HepG2 (cell line): ENCODE results near the gene PARVB. TPM values are rescaled to one million over a fixed set of nuclear protein-coding genes. Genes with fewer than 3 reads are reported as not detected.

Source experiments
- ATAC-seq: fragments of 200-7000 bp; cut with Tn5 transposase; 3 replicates; pipeline ENCODE4 v1.9.1; 2020; ENCODE audit warnings: mild to moderate bottlenecking, moderate library complexity
- BruUV-seq: library from RNA; stranded (reverse); fragments of 400-500 nt; replicated peaks from 2 replicates; lab custom pipeline; 2021; lab: Mats Ljungman, UMichigan
- CTCF ChIA-PET: fragments of 300-600 bp; formaldehyde crosslinking; extraction: SDS; loops from one replicate; lab custom pipeline; 2021; ENCODE audit warnings: low total read pairs, inconsistent platforms, low intra/inter-chr PET ratio; lab: Yijun Ruan, JAX
- POLR2A ChIA-PET: fragments of 350-600 bp; sonication (Branson Sonifier 250); formaldehyde crosslinking; loops from one replicate; lab custom pipeline; 2020; ENCODE audit warnings: antibody characterized with exemption, inconsistent platforms; lab: Yijun Ruan, JAX
- DNase-seq: peaks from one replicate; pipeline ENCODE4 v3.0.0-alpha.2; 2015; ENCODE audit warnings: low spot score
- FAIRE-seq: peaks from 3 replicates; lab custom pipeline; 2011; peaks lifted over from hg19 to GRCh38; lab: Jason Lieb, UNC
- H2AFZ ChIP-seq: one replicate; pipeline ENCODE4 v1.6.1; 2011; ENCODE audit warnings: low read length, inconsistent platforms
- H3K27ac ChIP-seq: fragments of 300-600 bp; 3 replicates; pipeline ENCODE4 v1.8.0; 2011; ENCODE audit warnings: mixed run types, mild to moderate bottlenecking, mixed read lengths, low read length, inconsistent platforms; ENCODE audit not compliant: insufficient read depth; ENCODE audit errors: extremely low read length
- H3K27me3 ChIP-seq, 2 experiments: fragments of 200-600 bp in 1 of 2; 2 replicates in 1 of 2; 3 replicates in 1 of 2; pipeline versions ENCODE4 v1.6.0 to v1.8.0; 2011; ENCODE audit warnings: low read length in 2 of 2, mild to moderate bottlenecking in 2 of 2, moderate library complexity in 2 of 2, inconsistent platforms in 1 of 2; ENCODE audit not compliant: insufficient read depth in 2 of 2, control insufficient read depth in 1 of 2
- H3K36me3 ChIP-seq, 2 experiments: fragments of 200-600 bp in 1 of 2; replicated peaks in 1 of 2; 2 replicates in 1 of 2; 3 replicates in 1 of 2; pipeline versions ENCODE4 v1.5.1 to v1.8.0; 2011; ENCODE audit warnings: low read length in 2 of 2, inconsistent platforms in 1 of 2; ENCODE audit not compliant: insufficient read depth in 2 of 2, control insufficient read depth in 1 of 2
- H3K4me1 ChIP-seq: 2 replicates; pipeline ENCODE4 v1.5.1; 2012; ENCODE audit warnings: low read length, inconsistent platforms; ENCODE audit not compliant: insufficient read depth
- H3K4me2 ChIP-seq: 2 replicates; pipeline ENCODE4 v1.6.0; 2011; ENCODE audit warnings: low read depth, low read length, inconsistent platforms
- H3K4me3 ChIP-seq, 3 experiments: fragments of 200-600 bp in 1 of 3; sonication (generic), shearing (Covaris generic) in 1 of 3; replicated peaks in 1 of 3; 2 replicates each; pipeline ENCODE4 v1.5.1; 2011 to 2016; ENCODE audit warnings: low read length in 3 of 3, inconsistent platforms in 2 of 3, low read depth in 2 of 3, mild to moderate bottlenecking in 2 of 3, control low read depth in 1 of 3, mixed read lengths in 1 of 3; ENCODE audit not compliant: insufficient read depth in 1 of 3
- H3K79me2 ChIP-seq: one replicate; pipeline ENCODE4 v1.6.1; 2011; ENCODE audit warnings: low read length, inconsistent platforms; ENCODE audit not compliant: insufficient read depth
- H3K9ac ChIP-seq: 2 replicates; pipeline ENCODE4 v1.6.0; 2011; ENCODE audit warnings: mild to moderate bottlenecking, low read depth, low read length, inconsistent platforms; ENCODE audit not compliant: insufficient read depth
- H3K9me3 ChIP-seq: 2 replicates; pipeline ENCODE4 v1.5.1; 2012; ENCODE audit warnings: mild to moderate bottlenecking, low read length
- H4K20me1 ChIP-seq: 2 replicates; pipeline ENCODE4 v1.6.0; 2011; ENCODE audit warnings: inconsistent platforms, mild to moderate bottlenecking, low read length, moderate library complexity; ENCODE audit not compliant: insufficient read depth
- DZIP1 ChIP-seq: sonication (generic); formaldehyde crosslinking; IDR thresholded peaks from 2 replicates; pipeline ENCODE4 v1.5.0; 2020; ENCODE audit warnings: mild to moderate bottlenecking, missing genetic modification reagents
- GLI4 ChIP-seq: sonication (generic); formaldehyde crosslinking; IDR thresholded peaks from 2 replicates; pipeline ENCODE4 v1.5.1; 2020; ENCODE audit warnings: missing genetic modification reagents, mild to moderate bottlenecking, moderate library complexity, borderline replicate concordance
- HNRNPL ChIP-seq: fragments of 200-400 bp; formaldehyde crosslinking; IDR thresholded peaks from 2 replicates; pipeline ENCODE4 v1.6.1; 2017; ENCODE audit warnings: mild to moderate bottlenecking, low read depth, low read length
- MZF1 ChIP-seq: sonication (generic); formaldehyde crosslinking; IDR thresholded peaks from 2 replicates; pipeline ENCODE4 v1.8.1; 2023; ENCODE audit warnings: mild to moderate bottlenecking, missing genetic modification reagents, borderline replicate concordance
- NPAS2 ChIP-seq: sonication (generic); formaldehyde crosslinking; IDR thresholded peaks from 2 replicates; pipeline ENCODE4 v1.8.0; 2022; ENCODE audit warnings: mild to moderate bottlenecking, missing genetic modification reagents, borderline replicate concordance
- RCOR2 ChIP-seq: IDR thresholded peaks from 2 replicates; pipeline ENCODE4 v1.6.1; 2016; ENCODE audit warnings: missing biosample characterization, missing genetic modification reagents
- RNF2 ChIP-seq: fragments of 450-650 bp; conservative IDR thresholded peaks from 2 replicates; pipeline ENCODE4 v1.6.1; 2016; ENCODE audit warnings: low read depth
- SP1 ChIP-seq, 2 experiments: fragments of 450-650 bp in 1 of 2; sonication (generic) in 1 of 2; formaldehyde crosslinking in 1 of 2; IDR thresholded peaks; 2 replicates each; pipeline versions ENCODE4 v1.4.0 to v1.6.1; 2016 to 2020; ENCODE audit warnings: missing genetic modification reagents in 1 of 2
- SRSF9 ChIP-seq: fragments of 200-400 bp; formaldehyde crosslinking; IDR thresholded peaks from 2 replicates; pipeline ENCODE4 v1.6.1; 2018; ENCODE audit warnings: borderline replicate concordance, mild to moderate bottlenecking, low read depth, low read length; ENCODE audit not compliant: insufficient read depth, poor library complexity, severe bottlenecking
- TBX2 ChIP-seq: sonication (generic); formaldehyde crosslinking; IDR thresholded peaks from 2 replicates; pipeline ENCODE4 v1.5.0; 2020; ENCODE audit warnings: missing genetic modification reagents, mild to moderate bottlenecking, borderline replicate concordance
- ZNF17 ChIP-seq: sonication (generic); formaldehyde crosslinking; IDR thresholded peaks from 2 replicates; pipeline ENCODE4 v1.5.0; 2020; ENCODE audit warnings: mild to moderate bottlenecking, missing genetic modification reagents
- ZNF205 ChIP-seq: IDR thresholded peaks from 2 replicates; pipeline ENCODE4 v1.6.1; 2018; ENCODE audit warnings: missing biosample characterization, missing genetic modification reagents
- ZNF24 ChIP-seq: fragments of 450-650 bp; IDR thresholded peaks from 2 replicates; pipeline ENCODE4 v1.6.1; 2017; ENCODE audit warnings: antibody characterized with exemption, mild to moderate bottlenecking
- ZNF772 ChIP-seq: sonication (generic); formaldehyde crosslinking; IDR thresholded peaks from 2 replicates; pipeline ENCODE4 v1.5.0; 2020; ENCODE audit warnings: mild to moderate bottlenecking, missing genetic modification reagents
- ZNF773 ChIP-seq: sonication (generic); formaldehyde crosslinking; IDR thresholded peaks from 2 replicates; pipeline ENCODE4 v1.4.0; 2020; ENCODE audit warnings: missing genetic modification reagents, borderline replicate concordance
- ZSCAN12 ChIP-seq: sonication (generic); formaldehyde crosslinking; IDR thresholded peaks from 2 replicates; pipeline ENCODE4 v1.9.0; 2021; ENCODE audit warnings: mild to moderate bottlenecking, missing genetic modification reagents
- ZUFSP ChIP-seq: sonication (generic); formaldehyde crosslinking; IDR thresholded peaks from 2 replicates; pipeline ENCODE4 v1.9.0; 2021; ENCODE audit warnings: missing genetic modification reagents, mild to moderate bottlenecking, borderline replicate concordance
- ZXDC ChIP-seq: sonication (generic); formaldehyde crosslinking; IDR thresholded peaks from 2 replicates; pipeline ENCODE4 v1.5.0; 2020; ENCODE audit warnings: mild to moderate bottlenecking, missing genetic modification reagents
- WGBS: methylation state at CpG from one replicate; pipeline ENCODE4 v1.1.6; 2017; ENCODE audit warnings: low lambda C conversion rate; 5-methylcytosine and 5-hydroxymethylcytosine counted together
- in situ Hi-C: cut with HindIII; loops from 2 replicates; pipeline ENCODE4 v1.10.0; 2017; ENCODE audit warnings: low pct_unique_long_range_greater_than_20kb; ENCODE audit not compliant: extremely low pct_ligation_motif_present
- intact Hi-C: fragments of 100-400 bp; cut with micrococcal nuclease; formaldehyde crosslinking; loops from one replicate; pipeline ENCODE4 v1.10.0; 2022; ENCODE audit not compliant: unreplicated experiment
- polyA plus RNA-seq, 8 experiments: library from polyadenylated mRNA; depleted of rRNA in 3 of 8; stranded (reverse) in 7 of 8; unstranded in 1 of 8; fragments of >200 nt; fragmentation: Illumina TruSeq in 4 of 8; extraction: Trizol in 4 of 8; gene quantifications; 2 replicates each; pipeline versions ENCODE4 v1.2.1 to v1.2.3, GENCODE V29; 2011 to 2016; ENCODE audit warnings: low read depth in 4 of 8, missing spikeins in 1 of 8, mixed read lengths in 1 of 8; ENCODE audit not compliant: insufficient read depth in 1 of 8
- total RNA-seq, 5 experiments: library from RNA; depleted of rRNA; stranded (reverse); fragments of >200 nt; fragmentation: Illumina TruSeq; extraction: Trizol; gene quantifications; 2 replicates each; pipeline ENCODE4 v1.2.3, GENCODE V29; 2016; ENCODE audit warnings: low read depth in 1 of 5

Gene PARVB
- total and polyA plus RNA-seq, 2 of the 13 experiments (the other 11 are each of a cell fraction or from before 2014, with no cell fraction given) = 0.11 to 0.15 TPM

- in situ Hi-C loops (loop anchor here (5.0 kb wide), 2 partner anchors 90 to 540 kb away; no protein-coding TSS in a partner anchor), intact Hi-C loops (no loop called here)
- Histone ChIP-seq H3K79me2 (no peaks in the 10 kb centered on the region), H3K4me3 (no peak overlapping the region), H2AFZ (no peak overlapping the region), H3K36me3 (no peaks in the 10 kb centered on the region), H3K27me3 (peaks cover 0 to 8% of the 10 kb centered on the region in 2 experiments; a peak in 1 of 5 replicates), H3K4me2 (no peak overlapping the region), H3K4me1 (no peaks in the 10 kb centered on the region), H3K9me3 (no peaks in the 10 kb centered on the region), H3K27ac (no peak overlapping the region), H4K20me1 (no peaks in the 10 kb centered on the region), H3K9ac (no peak overlapping the region)
- ATAC-seq (no peak), FAIRE-seq (no peak), DNase-seq (no peak)
- TF ChIP-seq ZXDC (CRISPR knock-in tag) = no peak
- TF ChIP-seq TBX2 (CRISPR knock-in tag) = no peak
- no peak for TF ChIP-seq ZUFSP (CRISPR knock-in tag)
- no peak for TF ChIP-seq SP1 (IDR thresholded peaks at IDR 0.05)
- TF ChIP-seq SP1 (CRISPR knock-in tag; IDR thresholded peaks at IDR 0.05) = no peak
- no peak for TF ChIP-seq ZNF24
- no peak for TF ChIP-seq ZNF772 (CRISPR knock-in tag)
- TF ChIP-seq ZNF17 = no peak
- TF ChIP-seq ZNF773 (CRISPR knock-in tag) = no peak
- no peak for TF ChIP-seq NPAS2 (CRISPR knock-in tag)
- no peak for TF ChIP-seq DZIP1 (CRISPR knock-in tag)
- no peak for TF ChIP-seq RNF2
- no peak for TF ChIP-seq HNRNPL
- no peak for TF ChIP-seq ZNF205 (CRISPR knock-in tag)
- TF ChIP-seq ZSCAN12 (CRISPR knock-in tag) = no peak
- TF ChIP-seq MZF1 = no peak
- TF ChIP-seq GLI4 = no peak
- no peak for TF ChIP-seq RCOR2 (CRISPR knock-in tag)
- TF ChIP-seq SRSF9 = no peak
- no TSS peak for BruUV-seq
- WGBS = 2% methylated on average over 4 of the region's 4 CpGs
- CTCF ChIA-PET = interaction anchor here (1.8 kb wide), 1 partner anchor 94 kb away, joined by 17 read pairs; no protein-coding TSS in a partner anchor
- POLR2A ChIA-PET = no interaction called here
Measured at GRCh38 chr22:44087089-44087430, 63.0 kb downstream of the PARVB start.
